HG03066 (cell line): ENCODE results near the gene UQCC5.

ENCODE experiments used
- ATAC-seq: cut with Tn5 transposase; IDR thresholded peaks from one replicate; pipeline ENCODE4 v1.9.1; 2021; ENCODE audit warnings: low read depth; ENCODE audit not compliant: unreplicated experiment

Gene UQCC5, protein sequence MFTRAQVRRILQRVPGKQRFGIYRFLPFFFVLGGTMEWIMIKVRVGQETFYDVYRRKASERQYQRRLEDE

DNA sequence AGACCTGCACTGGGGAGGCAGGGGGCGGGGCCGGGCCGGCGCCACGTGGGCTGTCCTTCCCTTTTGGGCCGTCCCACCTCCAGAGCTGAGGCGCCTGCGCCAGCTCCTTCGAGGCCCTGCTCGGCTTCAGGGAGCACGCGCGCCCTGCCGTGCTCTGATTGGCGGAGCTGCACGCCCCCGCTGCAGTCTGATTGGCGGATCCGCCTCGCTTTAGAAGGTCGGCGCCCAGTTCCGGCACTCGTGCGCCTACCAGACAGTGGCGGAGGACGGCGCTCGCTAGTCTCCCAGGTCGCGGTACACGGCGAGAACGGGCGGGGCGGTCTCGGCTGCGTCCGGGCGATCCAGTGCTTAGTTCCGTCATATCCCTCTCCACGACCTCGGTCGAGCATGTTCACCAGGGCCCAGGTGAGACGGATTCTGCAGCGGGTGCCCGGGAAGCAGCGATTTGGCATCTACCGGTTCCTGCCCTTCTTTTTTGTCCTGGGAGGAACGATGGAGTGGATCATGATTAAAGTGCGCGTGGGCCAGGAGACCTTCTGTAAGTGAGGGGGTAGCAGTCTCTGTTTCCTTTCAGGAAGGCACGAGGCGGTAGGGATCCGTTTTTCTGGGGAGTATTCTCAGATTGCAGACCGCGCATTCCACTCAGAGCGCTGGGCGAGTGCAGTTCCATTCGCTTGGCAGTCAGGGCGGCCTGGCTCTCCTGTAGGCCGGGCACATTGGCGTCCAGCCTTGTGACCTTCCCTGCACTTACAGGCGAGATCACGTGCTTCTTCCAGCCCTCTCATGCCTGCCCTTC lies at the start of gene UQCC5:
UQCC5 (plus strand) TSS at position 237 of the 796 bp plus-strand sequence; CDS start at position 388, 151 bp downstream.
- ATAC-seq, result peak; percentile 83

DNA sequence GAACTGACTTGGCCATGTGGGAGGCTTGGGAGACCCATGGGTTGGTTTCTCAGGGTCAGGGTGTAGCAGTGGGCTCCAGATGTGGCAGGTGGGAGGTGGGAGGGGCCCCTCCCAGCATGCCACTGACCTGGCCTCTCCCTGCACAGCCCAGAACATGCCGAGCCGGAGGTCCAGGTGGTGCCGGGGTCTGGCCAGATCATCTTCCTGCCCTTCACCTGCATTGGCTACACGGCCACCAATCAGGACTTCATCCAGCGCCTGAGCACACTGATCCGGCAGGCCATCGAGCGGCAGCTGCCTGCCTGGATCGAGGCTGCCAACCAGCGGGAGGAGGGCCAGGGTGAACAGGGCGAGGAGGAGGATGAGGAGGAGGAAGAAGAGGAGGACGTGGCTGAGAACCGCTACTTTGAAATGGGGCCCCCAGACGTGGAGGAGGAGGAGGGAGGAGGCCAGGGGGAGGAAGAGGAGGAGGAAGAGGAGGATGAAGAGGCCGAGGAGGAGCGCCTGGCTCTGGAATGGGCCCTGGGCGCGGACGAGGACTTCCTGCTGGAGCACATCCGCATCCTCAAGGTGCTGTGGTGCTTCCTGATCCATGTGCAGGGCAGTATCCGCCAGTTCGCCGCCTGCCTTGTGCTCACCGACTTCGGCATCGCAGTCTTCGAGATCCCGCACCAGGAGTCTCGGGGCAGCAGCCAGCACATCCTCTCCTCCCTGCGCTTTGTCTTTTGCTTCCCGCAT lies 49.2 kb upstream of the UQCC5 start:
- no peak for ATAC-seq

DNA sequence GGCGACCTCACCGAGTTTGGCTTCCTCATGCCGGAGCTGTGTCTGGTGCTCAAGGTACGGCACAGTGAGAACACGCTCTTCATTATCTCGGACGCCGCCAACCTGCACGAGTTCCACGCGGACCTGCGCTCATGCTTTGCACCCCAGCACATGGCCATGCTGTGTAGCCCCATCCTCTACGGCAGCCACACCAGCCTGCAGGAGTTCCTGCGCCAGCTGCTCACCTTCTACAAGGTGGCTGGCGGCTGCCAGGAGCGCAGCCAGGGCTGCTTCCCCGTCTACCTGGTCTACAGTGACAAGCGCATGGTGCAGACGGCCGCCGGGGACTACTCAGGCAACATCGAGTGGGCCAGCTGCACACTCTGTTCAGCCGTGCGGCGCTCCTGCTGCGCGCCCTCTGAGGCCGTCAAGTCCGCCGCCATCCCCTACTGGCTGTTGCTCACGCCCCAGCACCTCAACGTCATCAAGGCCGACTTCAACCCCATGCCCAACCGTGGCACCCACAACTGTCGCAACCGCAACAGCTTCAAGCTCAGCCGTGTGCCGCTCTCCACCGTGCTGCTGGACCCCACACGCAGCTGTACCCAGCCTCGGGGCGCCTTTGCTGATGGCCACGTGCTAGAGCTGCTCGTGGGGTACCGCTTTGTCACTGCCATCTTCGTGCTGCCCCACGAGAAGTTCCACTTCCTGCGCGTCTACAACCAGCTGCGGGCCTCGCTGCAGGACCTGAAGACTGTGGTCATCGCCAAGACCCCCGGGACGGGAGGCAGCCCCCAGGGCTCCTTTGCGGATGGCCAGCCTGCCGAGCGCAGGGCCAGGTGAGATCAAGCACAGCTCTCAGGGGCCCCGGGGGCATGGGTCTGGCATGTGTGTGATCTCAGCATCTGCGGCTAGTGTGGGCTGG lies 48.4 kb upstream of the UQCC5 start:
- ATAC-seq, result no peak

DNA sequence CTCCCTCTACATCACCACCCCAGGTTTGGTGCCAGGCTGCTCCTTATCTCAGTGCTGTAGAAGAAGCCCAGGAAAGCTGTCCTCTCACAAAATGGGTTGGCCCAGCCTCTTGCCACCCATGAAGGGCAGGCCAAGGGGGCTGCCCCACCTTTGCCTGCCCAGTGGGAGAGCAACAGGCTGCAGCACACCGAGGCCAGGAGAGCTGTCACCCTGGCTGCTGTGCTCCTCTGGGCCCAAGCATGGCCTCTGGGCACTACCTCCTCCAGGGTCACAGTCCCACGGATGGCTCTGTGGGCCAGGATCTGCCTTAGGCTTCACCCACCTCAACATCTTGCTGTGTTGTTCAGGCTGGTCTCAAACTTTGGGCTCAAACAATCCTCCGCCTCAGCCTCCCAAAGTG lies 47.7 kb upstream of the UQCC5 start:
- no peak for ATAC-seq

- no peak for ATAC-seq
These were observed 47.0 kb upstream of the UQCC5 start for GRCh38 chr3:52489453-52489852.

- no peak for ATAC-seq
These were observed 46.1 kb upstream of the UQCC5 start for GRCh38 chr3:52490035-52490938.

- ATAC-seq, result no peak
These were observed 45.4 kb upstream of the UQCC5 start for GRCh38 chr3:52490939-52491526.

- ATAC-seq, result no peak
These were observed 44.3 kb upstream of the UQCC5 start for GRCh38 chr3:52492059-52492458.

DNA sequence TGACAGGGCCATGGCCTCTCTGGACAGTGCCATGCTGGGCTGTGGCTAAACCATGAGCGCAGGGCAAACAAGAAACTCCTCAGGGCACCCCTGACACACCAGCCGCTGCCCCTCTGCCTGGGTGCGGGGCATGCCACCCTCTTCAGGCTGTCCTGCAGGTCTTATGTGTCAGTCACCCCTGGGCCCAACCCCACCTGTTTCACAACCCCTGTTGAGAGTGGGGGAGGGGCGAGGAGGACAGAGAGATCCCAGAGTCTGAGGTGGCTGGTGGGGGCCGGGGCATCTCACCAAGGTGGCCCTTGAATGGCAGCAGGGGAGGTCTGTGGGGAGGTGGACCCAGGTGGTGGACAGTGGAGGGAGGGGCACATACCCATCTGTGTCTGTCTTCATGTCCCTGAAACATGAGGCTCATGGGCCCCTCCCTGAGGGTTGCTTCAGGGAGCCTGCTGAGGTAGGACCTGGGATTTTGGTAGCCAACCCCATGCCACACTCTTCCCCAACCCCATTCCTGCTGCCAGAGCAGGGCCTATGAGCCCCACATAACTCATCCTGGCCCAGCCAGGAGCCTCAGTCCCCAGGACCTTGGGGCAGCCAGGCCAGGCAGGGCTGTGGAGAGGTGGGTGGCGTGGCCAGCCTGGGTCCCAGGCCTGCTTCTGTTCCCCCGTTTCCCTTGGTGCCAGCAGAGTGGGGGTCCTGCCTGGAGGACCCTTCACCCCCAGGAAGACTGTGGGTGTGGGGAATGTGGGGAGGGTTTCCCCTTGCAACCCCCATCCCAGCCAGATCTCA lies 43.0 kb upstream of the UQCC5 start:
- no peak for ATAC-seq

- ATAC-seq, result no peak
These were observed 42.0 kb upstream of the UQCC5 start for GRCh38 chr3:52494445-52494844.

GRCh38 chr3:52494886-52495495 lies 41.4 kb upstream of the UQCC5 start, which contains the start of gene STAB1:
Gene STAB1, plus strand, starts transcription at chr3:52495338. Its CDS starts 76 bp downstream, at chr3:52495414.
- no peak for ATAC-seq

DNA sequence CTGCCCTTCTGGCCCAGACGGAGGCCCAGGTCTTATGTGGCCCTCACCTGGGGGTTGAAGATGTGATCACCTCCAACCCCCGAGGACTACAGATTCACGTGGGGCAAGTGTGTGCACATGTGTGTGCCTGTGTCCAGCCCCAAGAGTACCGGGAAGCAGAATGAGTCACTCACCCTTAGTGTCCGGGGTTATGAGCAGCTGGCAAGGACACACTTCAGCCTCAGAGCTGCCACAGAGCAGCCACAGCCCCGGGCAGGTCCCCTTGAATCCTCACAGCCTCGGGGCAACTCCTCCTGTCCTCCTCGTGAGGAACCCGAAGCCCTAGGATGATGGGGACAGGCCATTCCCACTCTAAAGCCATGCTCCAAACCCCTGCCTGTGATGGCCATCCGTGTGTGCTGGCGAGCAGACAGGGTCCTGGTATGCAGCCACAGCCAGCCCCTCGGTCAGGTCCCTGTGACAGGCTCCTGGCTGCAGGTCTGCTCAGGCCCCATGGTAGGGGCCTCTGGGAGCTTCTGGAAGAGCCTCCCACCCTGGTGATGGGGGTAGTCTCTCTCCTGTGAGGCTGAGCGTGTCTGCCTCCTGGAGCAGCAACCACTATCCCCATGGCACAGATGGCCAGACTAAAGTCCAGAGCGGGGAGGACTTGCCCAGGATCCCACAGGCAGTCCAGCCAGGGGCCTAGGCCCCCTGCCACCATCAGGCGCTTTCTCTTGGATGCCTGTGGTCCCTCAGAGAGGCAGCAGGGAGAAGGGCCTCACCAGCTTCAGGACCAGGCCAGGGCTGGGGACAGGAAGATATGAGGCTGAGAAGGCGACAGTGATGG lies 40.4 kb upstream of the UQCC5 start:
- no peak for ATAC-seq

GRCh38 chr3:52498137-52499054 lies 38.0 kb upstream of the UQCC5 start:
- ATAC-seq, result no peak

GRCh38 chr3:52501046-52501445 lies 35.4 kb upstream of the UQCC5 start:
- ATAC-seq, result no peak

DNA sequence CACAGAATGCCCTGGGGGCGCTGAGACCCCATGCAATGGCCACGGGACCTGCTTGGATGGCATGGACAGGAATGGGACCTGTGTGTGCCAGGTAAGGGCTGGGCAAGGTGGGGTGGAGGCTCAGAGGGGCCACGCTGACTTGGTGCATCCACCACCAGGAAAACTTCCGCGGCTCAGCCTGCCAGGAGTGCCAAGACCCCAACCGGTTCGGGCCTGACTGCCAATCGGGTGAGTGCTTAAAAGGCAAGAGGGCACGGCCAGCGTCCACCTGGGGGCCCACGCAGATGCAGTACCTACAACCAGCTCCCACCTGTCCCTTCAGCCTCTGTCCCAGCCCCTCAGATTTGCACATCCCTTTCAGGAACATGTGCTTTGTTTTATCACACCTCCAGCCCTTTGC lies 34.4 kb upstream of the UQCC5 start:
- ATAC-seq, result no peak

GRCh38 chr3:52502808-52503350 lies 33.5 kb upstream of the UQCC5 start:
- no peak for ATAC-seq
